IMR-90 (cell line): ENCODE results near the gene CLIC5. TPM values are rescaled to one million over a fixed set of nuclear protein-coding genes. Genes with fewer than 3 reads are reported as not detected.

ENCODE experiments used
- ATAC-seq: fragments of 200-7000 bp; cut with Tn5 transposase; 2 replicates; pipeline ENCODE4 v1.9.1; 2020; ENCODE audit warnings: low read depth, mild to moderate bottlenecking, moderate library complexity
- BruUV-seq: library from RNA; stranded (reverse); fragments of 400-500 nt; replicated peaks from 2 replicates; lab custom pipeline; 2021; lab: Mats Ljungman, UMichigan
- CTCF ChIA-PET: fragments of 300-600 bp; formaldehyde crosslinking; extraction: SDS; loops from one replicate; lab custom pipeline; 2021; ENCODE audit warnings: antibody characterized with exemption; lab: Yijun Ruan, JAX
- POLR2A ChIA-PET: fragments of 300-600 bp; sonication (Branson Sonifier 250); formaldehyde crosslinking; loops from one replicate; lab custom pipeline; 2022; ENCODE audit warnings: antibody characterized with exemption; ENCODE audit not compliant: unreplicated experiment; lab: Charles Lee
- DNase-seq: peaks from one replicate; pipeline ENCODE4 v3.0.0; 2013
- H2AFZ ChIP-seq: replicated peaks from 2 replicates; pipeline ENCODE3; 2013; ENCODE audit warnings: low read length, mild to moderate bottlenecking; ENCODE audit not compliant: poor library complexity
- H2AK5ac ChIP-seq: 2 replicates; pipeline ENCODE4 v1.6.1; 2013; ENCODE audit warnings: low read depth, low read length, inconsistent platforms
- H2AK9ac ChIP-seq: replicated peaks from 2 replicates; pipeline ENCODE3; 2013; ENCODE audit warnings: mild to moderate bottlenecking, low read depth, low read length, moderate library complexity; ENCODE audit not compliant: poor library complexity
- H2BK120ac ChIP-seq: 2 replicates; pipeline ENCODE4 v1.6.1; 2013; ENCODE audit warnings: low read depth, low read length, inconsistent platforms
- H2BK15ac ChIP-seq: 3 replicates; pipeline ENCODE4 v1.6.1; 2013; ENCODE audit warnings: low read depth, low read length, inconsistent platforms
- H2BK20ac ChIP-seq: 2 replicates; pipeline ENCODE4 v1.6.1; 2013; ENCODE audit warnings: low read depth, mild to moderate bottlenecking, inconsistent platforms, low read length, moderate library complexity
- H2BK5ac ChIP-seq: 2 replicates; pipeline ENCODE4 v1.6.1; 2013; ENCODE audit warnings: mild to moderate bottlenecking, low read depth, low read length, inconsistent platforms; ENCODE audit not compliant: poor library complexity, severe bottlenecking
- H3K14ac ChIP-seq: replicated peaks from 2 replicates; pipeline ENCODE4 v1.6.1; 2013; ENCODE audit warnings: low read depth, low read length, inconsistent platforms
- H3K18ac ChIP-seq: 2 replicates; pipeline ENCODE4 v1.6.1; 2013; ENCODE audit warnings: low read depth, low read length, control low read depth
- H3K23ac ChIP-seq: 2 replicates; pipeline ENCODE4 v1.6.1; 2013; ENCODE audit warnings: low read depth, low read length, inconsistent platforms
- H3K27ac ChIP-seq: 2 replicates; pipeline ENCODE4 v1.5.1; 2013; ENCODE audit warnings: mild to moderate bottlenecking, control low read depth, low read length; ENCODE audit not compliant: insufficient read depth
- H3K27me3 ChIP-seq: 2 replicates; pipeline ENCODE4 v1.6.1; 2013; ENCODE audit warnings: low read length; ENCODE audit not compliant: control insufficient read depth, insufficient read depth
- H3K36me3 ChIP-seq: 2 replicates; pipeline ENCODE4 v1.6.1; 2013; ENCODE audit warnings: low read length, mixed read lengths; ENCODE audit not compliant: control insufficient read depth, insufficient read depth
- H3K4ac ChIP-seq: 2 replicates; pipeline ENCODE4 v1.6.1; 2013; ENCODE audit warnings: low read depth, low read length, inconsistent platforms
- H3K4me1 ChIP-seq: 2 replicates; pipeline ENCODE4 v1.6.1; 2013; ENCODE audit warnings: low read length, mixed read lengths; ENCODE audit not compliant: control insufficient read depth, insufficient read depth
- H3K4me2 ChIP-seq: 2 replicates; pipeline ENCODE4 v1.6.1; 2013; ENCODE audit warnings: low read depth, mild to moderate bottlenecking, control low read depth, low read length, moderate library complexity
- H3K4me3 ChIP-seq: 2 replicates; pipeline ENCODE4 v1.5.1; 2013; ENCODE audit warnings: low read depth, mild to moderate bottlenecking, control low read depth, low read length, moderate library complexity; ENCODE audit not compliant: insufficient read depth
- H3K56ac ChIP-seq: 2 replicates; pipeline ENCODE4 v1.6.1; 2013; ENCODE audit warnings: low read length, inconsistent platforms; ENCODE audit not compliant: insufficient read depth; ENCODE audit errors: extremely low read depth
- H3K79me1 ChIP-seq, 2 experiments: 2 replicates each; pipeline ENCODE4 v1.6.1; 2013; ENCODE audit warnings: low read length in 2 of 2, inconsistent platforms in 1 of 2, low read depth in 1 of 2
- H3K9ac ChIP-seq: 2 replicates; pipeline ENCODE4 v1.6.1; 2013; ENCODE audit warnings: low read depth, low read length, control low read depth
- H3K9me1 ChIP-seq: 2 replicates; pipeline ENCODE4 v1.6.1; 2013; ENCODE audit warnings: low read length, inconsistent platforms; ENCODE audit not compliant: insufficient read depth
- H3K9me3 ChIP-seq: 2 replicates; pipeline ENCODE4 v1.6.1; 2013; ENCODE audit warnings: low read length; ENCODE audit not compliant: control insufficient read depth, insufficient read depth
- H4K20me1 ChIP-seq: 2 replicates; pipeline ENCODE4 v1.6.1; 2013; ENCODE audit warnings: low read length, inconsistent platforms; ENCODE audit not compliant: insufficient read depth
- H4K5ac ChIP-seq: 2 replicates; pipeline ENCODE4 v1.6.1; 2013; ENCODE audit warnings: mild to moderate bottlenecking, low read depth, low read length, control low read depth
- H4K8ac ChIP-seq, 2 experiments: 2 replicates each; pipeline ENCODE4 v1.6.1; 2013; ENCODE audit warnings: low read depth in 2 of 2, low read length in 2 of 2, control low read depth in 1 of 2, inconsistent platforms in 1 of 2
- H4K91ac ChIP-seq: 2 replicates; pipeline ENCODE4 v1.6.1; 2013; ENCODE audit warnings: low read depth, low read length, inconsistent platforms; ENCODE audit not compliant: insufficient read depth
- BHLHE40 ChIP-seq: fragments of 150-350 bp; IDR thresholded peaks from 2 replicates; pipeline ENCODE4 v1.6.1; 2016; ENCODE audit warnings: mild to moderate bottlenecking, low read depth, low read length
- CEBPB ChIP-seq: IDR thresholded peaks from 2 replicates; pipeline ENCODE4 v1.6.1; 2012; ENCODE audit warnings: low read depth, low read length, improper control_type of control experiment
- CHD1 ChIP-seq: IDR thresholded peaks from 2 replicates; pipeline ENCODE4 v1.6.1; 2012; ENCODE audit warnings: low read depth, low read length, improper control_type of control experiment
- FOS ChIP-seq: fragments of 150-350 bp; IDR thresholded peaks from 2 replicates; pipeline ENCODE4 v1.6.1; 2016; ENCODE audit warnings: low read depth, low read length
- MAFK ChIP-seq: IDR thresholded peaks from 2 replicates; pipeline ENCODE4 v1.6.1; 2012; ENCODE audit warnings: low read depth, low read length, improper control_type of control experiment
- MAZ ChIP-seq: IDR thresholded peaks from 2 replicates; pipeline ENCODE4 v1.6.1; 2012; ENCODE audit warnings: low read depth, mild to moderate bottlenecking, low read length, improper control_type of control experiment, moderate library complexity, borderline replicate concordance
- MXI1 ChIP-seq: IDR thresholded peaks from 2 replicates; pipeline ENCODE4 v1.6.1; 2012; ENCODE audit warnings: low read depth, mild to moderate bottlenecking, low read length, moderate library complexity, borderline replicate concordance
- RAD21 ChIP-seq: IDR thresholded peaks from 2 replicates; pipeline ENCODE4 v1.6.1; 2012; ENCODE audit warnings: low read length, improper control_type of control experiment
- RCOR1 ChIP-seq: IDR thresholded peaks from 2 replicates; pipeline ENCODE4 v1.6.1; 2012; ENCODE audit warnings: mild to moderate bottlenecking, low read length, improper control_type of control experiment; ENCODE audit not compliant: insufficient replicate concordance
- RFX5 ChIP-seq: IDR thresholded peaks from 2 replicates; pipeline ENCODE4 v1.8.0; 2012; ENCODE audit warnings: low read depth, mild to moderate bottlenecking, low read length, moderate library complexity
- SMC3 ChIP-seq: fragments of 150-350 bp; IDR thresholded peaks from 2 replicates; pipeline ENCODE4 v1.6.1; 2016; ENCODE audit warnings: low read depth, mild to moderate bottlenecking, antibody characterized with exemption, low read length, moderate library complexity
- WGBS, 2 experiments: methylation state at CpG; one replicate each; pipeline versions ENCODE4 v1.1.5 to v1.1.7; 2013; ENCODE audit warnings: missing lambda C conversion rate in 2 of 2; ENCODE audit not compliant: insufficient read length in 1 of 2; ENCODE audit errors: extremely low coverage in 2 of 2; 5-methylcytosine and 5-hydroxymethylcytosine counted together
- dilution Hi-C: fragments of 300-500 bp; cut with HindIII; formaldehyde crosslinking; loops from one replicate; pipeline ENCODE4 v1.14.3; 2018; ENCODE audit warnings: low sequenced_read_pairs; ENCODE audit not compliant: unreplicated experiment
- in situ Hi-C: fragments of 300-500 bp; cut with MboI; formaldehyde crosslinking; loops from 3 replicates; pipeline ENCODE4 v1.14.3; 2019; ENCODE audit warnings: low sequenced_read_pairs, inconsistent platforms, mixed read lengths
- intact Hi-C: fragments of 100-400 bp; cut with micrococcal nuclease; formaldehyde crosslinking; loops from 2 replicates; pipeline ENCODE4 v1.10.0; 2022
- polyA plus RNA-seq, 3 experiments: library from polyadenylated mRNA; depleted of rRNA; stranded (reverse); fragments of >200 nt; gene quantifications; 2 replicates each; pipeline ENCODE4 v1.2.3, GENCODE V29; 2012; ENCODE audit warnings: low replicate concordance in 1 of 3
- total RNA-seq: library from RNA; depleted of rRNA; stranded (reverse); fragments of >200 nt; gene quantifications from 2 replicates; pipeline ENCODE4 v1.2.3, GENCODE V29; 2012
- TF ChIP-seq, protein P1 (sequence below): fragments of 150-350 bp; IDR thresholded peaks from 2 replicates; pipeline ENCODE4 v1.6.1; 2017; ENCODE audit warnings: mild to moderate bottlenecking, antibody characterized with exemption, low read length, low read depth
- TF ChIP-seq, protein P2 (sequence below): fragments of 150-350 bp; IDR thresholded peaks from 2 replicates; pipeline ENCODE4 v1.6.1; 2016; ENCODE audit warnings: low read depth, mild to moderate bottlenecking, low read length, moderate library complexity, borderline replicate concordance
- TF ChIP-seq, protein P3 (sequence below): conservative IDR thresholded peaks from 2 replicates; pipeline ENCODE4 v1.5.1; 2012; ENCODE audit warnings: mild to moderate bottlenecking, low read depth, low read length, improper control_type of control experiment

The CLIC5 gene
- total and polyA plus RNA-seq, 2 of the 4 experiments (the other 2 are of a cell fraction) = not detected

DNA sequence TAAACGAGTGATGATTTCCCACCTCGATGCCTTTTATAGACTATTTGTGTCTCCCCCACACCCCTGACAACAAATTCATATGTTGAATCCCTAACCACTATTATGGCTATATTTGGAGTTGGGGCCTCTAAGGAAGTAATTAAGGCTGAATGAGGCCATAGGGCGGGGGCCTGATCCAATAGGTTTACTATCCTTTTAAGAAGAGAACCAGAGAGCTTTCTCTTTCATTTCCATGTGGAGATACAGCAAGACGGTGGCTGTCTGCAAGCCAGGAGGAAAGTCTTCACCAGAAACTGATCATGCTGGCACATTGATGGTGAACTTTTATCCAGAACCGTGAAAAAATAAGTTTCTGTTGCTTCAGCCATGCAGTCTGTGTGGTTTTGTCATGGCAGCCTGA, 38.9 kb upstream of the CLIC5 start:
- Histone ChIP-seq H4K91ac (no peak overlapping the region), H3K56ac (no peak overlapping the region), H3K9ac (no peak overlapping the region), H2AK5ac (no peak overlapping the region), H3K4me3 (no peak overlapping the region), H2BK5ac (no peak overlapping the region), H4K5ac (no peak overlapping the region), H3K9me1 (no peaks in the 10 kb centered on the region), H3K4me1 (no peaks in the 10 kb centered on the region), H3K18ac (no peak overlapping the region), H2AFZ (no peak overlapping the region), H3K36me3 (no peaks in the 10 kb centered on the region), H3K27me3 (no peaks in the 10 kb centered on the region), H4K8ac (no peak overlapping the region), H3K4me2 (no peak overlapping the region), H2AK9ac (no peak overlapping the region), H3K23ac (no peak overlapping the region), H4K20me1 (no peaks in the 10 kb centered on the region), H2BK120ac (no peak overlapping the region), H2BK15ac (no peak overlapping the region), H3K14ac (no peak overlapping the region), H3K9me3 (no peaks in the 10 kb centered on the region), H3K27ac (no peak overlapping the region), H2BK20ac (no peak overlapping the region), H3K79me1 (no peaks in the 10 kb centered on the region), H3K4ac (no peak overlapping the region)
- BruUV-seq = no TSS peak
- ChIA-PET CTCF (no interaction called here), POLR2A (no interaction called here)
- dilution Hi-C loops (no loop called here), intact Hi-C loops (no loop called here), in situ Hi-C loops (no loop called here)
- no peak for DNase-seq
- WGBS, 2 experiments = 75% methylated on average over 1 of the region's 5 CpGs; no CpG with 5 or more reads in 1 of the 2 experiments
- no peak for TF ChIP-seq RAD21
- TF ChIP-seq FOS = no peak
- no peak for TF ChIP-seq MAFK
- no peak for TF ChIP-seq CHD1
- no peak for TF ChIP-seq RFX5
- no peak for TF ChIP-seq MAZ
- TF ChIP-seq, protein P1, sequence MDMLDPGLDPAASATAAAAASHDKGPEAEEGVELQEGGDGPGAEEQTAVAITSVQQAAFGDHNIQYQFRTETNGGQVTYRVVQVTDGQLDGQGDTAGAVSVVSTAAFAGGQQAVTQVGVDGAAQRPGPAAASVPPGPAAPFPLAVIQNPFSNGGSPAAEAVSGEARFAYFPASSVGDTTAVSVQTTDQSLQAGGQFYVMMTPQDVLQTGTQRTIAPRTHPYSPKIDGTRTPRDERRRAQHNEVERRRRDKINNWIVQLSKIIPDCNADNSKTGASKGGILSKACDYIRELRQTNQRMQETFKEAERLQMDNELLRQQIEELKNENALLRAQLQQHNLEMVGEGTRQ = no peak
- TF ChIP-seq BHLHE40 = no peak
- no peak for TF ChIP-seq CEBPB
- TF ChIP-seq MXI1 = no peak
- no peak for TF ChIP-seq RCOR1
- TF ChIP-seq, protein P2, sequence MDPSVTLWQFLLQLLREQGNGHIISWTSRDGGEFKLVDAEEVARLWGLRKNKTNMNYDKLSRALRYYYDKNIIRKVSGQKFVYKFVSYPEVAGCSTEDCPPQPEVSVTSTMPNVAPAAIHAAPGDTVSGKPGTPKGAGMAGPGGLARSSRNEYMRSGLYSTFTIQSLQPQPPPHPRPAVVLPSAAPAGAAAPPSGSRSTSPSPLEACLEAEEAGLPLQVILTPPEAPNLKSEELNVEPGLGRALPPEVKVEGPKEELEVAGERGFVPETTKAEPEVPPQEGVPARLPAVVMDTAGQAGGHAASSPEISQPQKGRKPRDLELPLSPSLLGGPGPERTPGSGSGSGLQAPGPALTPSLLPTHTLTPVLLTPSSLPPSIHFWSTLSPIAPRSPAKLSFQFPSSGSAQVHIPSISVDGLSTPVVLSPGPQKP = no peak
- TF ChIP-seq, protein P3, sequence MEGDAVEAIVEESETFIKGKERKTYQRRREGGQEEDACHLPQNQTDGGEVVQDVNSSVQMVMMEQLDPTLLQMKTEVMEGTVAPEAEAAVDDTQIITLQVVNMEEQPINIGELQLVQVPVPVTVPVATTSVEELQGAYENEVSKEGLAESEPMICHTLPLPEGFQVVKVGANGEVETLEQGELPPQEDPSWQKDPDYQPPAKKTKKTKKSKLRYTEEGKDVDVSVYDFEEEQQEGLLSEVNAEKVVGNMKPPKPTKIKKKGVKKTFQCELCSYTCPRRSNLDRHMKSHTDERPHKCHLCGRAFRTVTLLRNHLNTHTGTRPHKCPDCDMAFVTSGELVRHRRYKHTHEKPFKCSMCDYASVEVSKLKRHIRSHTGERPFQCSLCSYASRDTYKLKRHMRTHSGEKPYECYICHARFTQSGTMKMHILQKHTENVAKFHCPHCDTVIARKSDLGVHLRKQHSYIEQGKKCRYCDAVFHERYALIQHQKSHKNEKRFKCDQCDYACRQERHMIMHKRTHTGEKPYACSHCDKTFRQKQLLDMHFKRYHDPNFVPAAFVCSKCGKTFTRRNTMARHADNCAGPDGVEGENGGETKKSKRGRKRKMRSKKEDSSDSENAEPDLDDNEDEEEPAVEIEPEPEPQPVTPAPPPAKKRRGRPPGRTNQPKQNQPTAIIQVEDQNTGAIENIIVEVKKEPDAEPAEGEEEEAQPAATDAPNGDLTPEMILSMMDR = no peak
- no peak for TF ChIP-seq SMC3
- no peak for ATAC-seq
